HG03439 (cell line): ENCODE measurements around the gene HRH2.
"Not testable (repeated sequence)": the region's sequence is repeated elsewhere in the genome, so short reads cannot be mapped to it uniquely, and the experiment has no call there.

Experiments
- ATAC-seq: cut with Tn5 transposase; IDR thresholded peaks from one replicate; pipeline ENCODE4 v1.9.1; 2021; ENCODE audit warnings: mild to moderate bottlenecking, moderate library complexity; ENCODE audit not compliant: unreplicated experiment

Gene HRH2

DNA sequence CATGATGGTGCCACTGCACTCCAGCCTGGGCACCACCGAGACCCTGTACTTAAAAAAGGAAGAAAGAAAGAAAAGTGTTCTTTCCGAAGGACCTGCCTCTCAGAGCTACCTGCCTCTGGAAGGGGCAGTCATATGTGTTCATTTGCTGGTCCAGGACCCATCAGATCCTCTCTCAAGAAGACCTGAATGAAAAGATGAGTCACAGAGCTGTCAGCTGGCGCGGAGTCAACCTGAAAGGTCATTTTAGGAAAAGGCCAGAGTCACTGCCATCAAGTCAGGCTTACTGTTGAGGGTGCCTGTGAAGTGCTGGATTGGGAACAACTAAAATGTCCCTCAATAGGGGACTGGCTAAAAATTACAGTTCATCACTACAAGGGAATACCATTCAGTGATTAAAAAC is 14.9 kb upstream of the HRH2 start:
- no peak for ATAC-seq

DNA sequence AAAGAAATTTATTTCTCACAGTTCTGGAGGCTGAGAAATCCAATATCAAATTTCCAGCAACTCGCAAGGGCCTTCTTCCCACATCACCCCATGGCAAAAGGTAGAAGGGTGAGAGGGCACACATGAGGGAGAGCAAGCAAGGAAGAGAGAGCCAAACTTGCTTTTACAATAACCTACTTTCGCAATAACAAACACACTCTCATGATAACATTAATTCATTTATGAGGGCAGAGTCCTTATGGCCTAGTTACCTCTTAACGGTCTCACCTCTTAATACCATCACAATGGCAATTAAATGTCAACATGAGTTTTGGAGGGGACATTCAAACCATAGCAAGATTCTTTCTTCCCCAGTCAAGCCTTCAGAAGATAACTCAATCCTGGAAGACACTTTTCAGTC is 11.6 kb upstream of the HRH2 start:
- no peak for ATAC-seq

DNA sequence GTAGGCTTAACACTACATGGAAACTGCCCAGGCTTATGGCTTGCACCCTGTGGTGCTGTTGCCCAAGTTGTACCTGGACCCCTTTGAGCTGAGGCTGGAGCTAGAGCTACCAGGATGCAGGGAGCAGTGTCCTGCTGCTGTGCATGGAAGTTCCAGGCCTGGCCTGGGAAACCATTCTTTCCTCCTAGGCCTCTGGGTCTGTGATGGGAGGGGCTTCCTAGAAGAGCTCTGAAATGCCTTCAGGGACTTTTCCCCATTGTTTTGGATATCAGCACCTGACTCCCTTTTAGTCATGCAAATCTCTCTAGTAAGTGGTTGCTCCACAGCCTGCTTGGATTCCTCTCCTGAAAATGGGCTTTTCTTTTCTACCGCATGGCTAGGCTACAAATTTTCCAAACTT is 7.9 kb upstream of the HRH2 start:
- ATAC-seq: no peak

DNA sequence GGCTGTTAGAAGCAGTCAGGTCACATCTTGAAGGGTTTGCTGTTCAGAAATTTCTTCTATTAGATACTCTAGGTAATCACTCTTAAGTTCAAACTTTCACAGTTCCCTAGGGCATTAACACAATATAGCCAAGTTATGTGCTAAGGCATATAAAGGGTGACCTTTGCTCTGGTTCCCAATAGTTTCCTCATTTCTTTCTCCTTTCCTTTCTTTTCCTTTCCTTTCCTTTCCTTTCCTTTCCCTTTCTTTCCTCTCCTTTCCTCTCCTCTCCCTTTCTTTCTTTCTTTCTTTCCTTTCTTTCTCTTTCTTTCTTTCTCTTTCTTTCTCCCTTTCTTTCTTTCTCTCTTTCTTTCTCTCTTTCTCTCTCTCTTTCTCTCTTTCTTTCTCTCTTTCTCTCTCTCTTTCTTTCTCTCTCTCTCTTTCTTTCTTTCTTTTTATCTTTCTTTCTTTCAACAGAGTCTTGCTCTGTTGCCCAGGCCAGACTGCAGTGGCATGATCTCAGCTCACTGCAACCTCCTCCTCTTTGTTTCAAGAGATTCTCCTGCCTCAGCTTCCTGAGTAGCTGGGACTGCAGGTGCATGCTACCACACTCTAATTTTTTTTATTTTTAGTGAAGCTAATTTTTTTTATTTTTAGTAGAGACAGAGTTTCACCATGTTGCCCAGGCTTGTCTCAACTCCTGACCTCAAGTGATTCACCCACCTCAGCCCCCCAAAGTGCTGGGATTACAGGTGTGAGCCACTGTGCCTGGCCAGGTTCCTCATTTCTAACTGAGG is 7.3 kb upstream of the HRH2 start:
- ATAC-seq: not testable (repeated sequence)

DNA sequence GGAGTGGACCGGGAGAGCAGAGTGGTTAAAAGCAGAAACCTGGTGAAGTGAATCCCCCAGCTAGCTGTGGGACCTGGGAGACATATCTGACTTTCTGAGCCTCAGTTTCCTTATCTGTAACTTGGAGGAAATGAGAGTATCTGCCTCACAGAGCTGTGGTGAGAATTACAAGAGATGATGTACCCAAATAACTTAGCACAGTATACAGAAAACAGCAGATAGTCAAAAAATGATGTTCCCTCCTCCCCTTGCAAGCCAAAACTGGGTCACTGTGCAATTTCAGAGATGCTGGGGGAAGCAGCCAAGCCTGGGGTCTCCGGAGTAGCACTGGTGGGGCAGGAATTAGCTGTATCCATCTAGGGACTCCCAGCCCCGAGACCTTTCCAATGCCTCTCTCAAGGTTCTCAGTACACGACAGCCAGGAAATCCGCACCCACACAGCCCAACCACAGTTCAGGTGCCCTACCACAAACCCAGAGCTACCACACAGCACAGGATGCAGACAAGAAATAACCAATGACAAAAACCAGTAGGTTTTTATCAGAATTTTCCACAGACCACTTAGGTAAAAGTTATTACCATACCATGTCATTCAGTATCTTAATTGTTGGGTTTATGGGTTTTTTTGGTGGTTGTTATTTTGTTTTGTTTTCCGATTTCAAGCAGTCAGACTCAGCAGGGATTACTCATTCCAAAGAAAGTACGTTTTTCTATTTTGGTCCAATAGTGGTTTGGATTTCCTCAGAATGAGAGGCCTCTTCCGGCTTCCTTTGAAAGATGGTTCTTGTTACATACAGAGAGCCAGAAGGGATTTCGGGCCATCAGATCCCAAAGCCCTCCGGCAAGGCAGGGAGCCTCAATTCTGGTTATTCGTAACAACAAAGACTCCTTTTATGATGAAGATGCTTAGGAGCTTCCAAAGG is 4.9 kb upstream of the HRH2 start:
- no peak for ATAC-seq

DNA sequence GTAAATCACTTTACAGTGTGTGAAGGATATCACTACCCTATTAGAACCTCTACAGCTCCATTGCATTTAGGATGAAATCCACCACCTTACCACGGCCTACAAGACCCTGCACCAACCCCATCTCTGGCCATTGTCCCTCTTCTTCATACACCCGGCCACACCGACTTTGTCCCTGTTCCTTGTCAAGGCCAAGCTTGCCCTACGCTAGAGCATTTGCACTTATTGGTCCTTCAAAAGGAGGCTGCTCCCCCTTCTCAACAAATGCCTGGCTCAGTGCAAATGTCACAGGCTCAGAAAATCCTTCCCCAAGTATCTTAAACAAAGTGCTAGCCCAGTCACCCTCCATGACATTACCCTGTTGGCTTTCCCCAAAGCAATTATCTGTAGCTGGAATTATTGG is 4.1 kb upstream of the HRH2 start:
- ATAC-seq: no peak

DNA sequence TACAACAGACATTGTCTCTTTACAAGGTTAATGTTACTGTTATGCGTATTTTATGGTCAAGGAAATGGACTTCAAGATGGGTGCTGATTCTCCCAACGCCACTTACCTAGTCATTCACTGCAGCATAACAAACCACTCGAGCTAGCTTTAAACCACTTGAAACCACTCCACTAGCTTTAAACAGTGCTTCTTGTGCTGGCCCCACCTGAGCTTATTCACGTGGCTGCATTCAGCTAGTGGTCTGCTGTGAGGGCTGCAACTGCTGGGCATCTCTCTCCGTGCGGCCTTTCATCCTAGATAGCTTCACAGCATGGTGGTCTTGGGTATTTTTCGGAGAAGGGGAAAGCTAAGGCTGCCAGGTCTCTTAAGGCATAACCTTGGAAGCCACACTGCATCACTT is 3.5 kb upstream of the HRH2 start:
- no peak for ATAC-seq

DNA sequence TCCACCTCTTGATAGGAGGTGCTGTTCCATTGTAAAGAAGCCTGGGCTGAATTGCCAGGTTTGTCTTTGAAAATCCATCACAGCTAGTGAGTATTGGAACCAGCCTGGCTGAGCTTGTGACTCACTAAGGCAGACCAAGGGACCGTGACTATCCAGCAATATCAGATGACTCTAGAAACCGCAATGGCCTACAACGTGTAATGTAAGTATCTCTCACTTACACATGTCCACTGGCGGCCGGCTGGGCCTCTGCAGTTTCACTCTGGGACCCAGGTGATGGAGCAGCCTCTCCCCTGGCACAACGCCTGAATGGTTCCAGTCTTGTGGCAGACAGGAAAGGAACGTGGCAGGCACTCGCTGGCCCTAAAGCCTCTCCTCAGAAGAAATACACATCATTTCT is 3.1 kb upstream of the HRH2 start:
- no peak for ATAC-seq

DNA sequence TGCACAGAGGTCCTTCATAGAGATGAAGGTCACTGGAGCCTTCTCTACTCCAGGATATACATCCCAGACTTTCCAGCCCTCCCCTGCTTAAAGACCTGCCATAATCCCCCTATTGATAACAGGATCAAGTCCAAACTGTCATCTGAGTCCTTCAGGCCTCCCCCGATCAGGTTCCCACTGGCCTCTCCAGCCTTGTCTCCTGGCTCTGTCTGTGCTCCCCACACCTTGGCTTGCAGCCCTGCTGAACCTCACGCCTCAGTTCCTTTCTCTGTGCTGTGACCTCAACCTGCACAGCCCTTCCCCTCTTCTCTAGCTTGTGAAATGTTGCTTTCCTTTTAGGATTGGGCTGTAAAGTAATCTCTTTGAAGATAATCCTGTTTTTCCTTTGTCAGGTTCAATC is 2.5 kb upstream of the HRH2 start:
- no peak for ATAC-seq

DNA sequence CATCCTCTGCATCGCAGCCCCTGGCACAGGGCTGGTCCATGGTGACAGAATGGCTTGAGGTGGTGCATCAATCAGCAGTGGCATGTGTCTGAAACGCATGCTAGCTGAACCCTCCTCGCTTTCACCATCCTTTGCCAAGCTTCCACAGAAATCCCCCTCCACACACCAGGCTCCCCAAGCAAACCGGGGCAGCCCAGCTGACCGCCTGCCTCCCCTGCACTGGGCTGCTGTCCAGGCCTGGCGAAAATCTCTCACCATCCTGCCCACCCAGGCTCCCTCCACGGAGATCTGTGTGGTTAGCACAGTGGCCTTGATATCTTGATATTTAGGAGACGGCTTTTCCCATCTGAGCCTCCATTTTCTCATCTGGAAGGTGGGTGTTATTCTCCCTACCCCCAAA is 905 bp upstream of the HRH2 start:
- no peak for ATAC-seq

DNA sequence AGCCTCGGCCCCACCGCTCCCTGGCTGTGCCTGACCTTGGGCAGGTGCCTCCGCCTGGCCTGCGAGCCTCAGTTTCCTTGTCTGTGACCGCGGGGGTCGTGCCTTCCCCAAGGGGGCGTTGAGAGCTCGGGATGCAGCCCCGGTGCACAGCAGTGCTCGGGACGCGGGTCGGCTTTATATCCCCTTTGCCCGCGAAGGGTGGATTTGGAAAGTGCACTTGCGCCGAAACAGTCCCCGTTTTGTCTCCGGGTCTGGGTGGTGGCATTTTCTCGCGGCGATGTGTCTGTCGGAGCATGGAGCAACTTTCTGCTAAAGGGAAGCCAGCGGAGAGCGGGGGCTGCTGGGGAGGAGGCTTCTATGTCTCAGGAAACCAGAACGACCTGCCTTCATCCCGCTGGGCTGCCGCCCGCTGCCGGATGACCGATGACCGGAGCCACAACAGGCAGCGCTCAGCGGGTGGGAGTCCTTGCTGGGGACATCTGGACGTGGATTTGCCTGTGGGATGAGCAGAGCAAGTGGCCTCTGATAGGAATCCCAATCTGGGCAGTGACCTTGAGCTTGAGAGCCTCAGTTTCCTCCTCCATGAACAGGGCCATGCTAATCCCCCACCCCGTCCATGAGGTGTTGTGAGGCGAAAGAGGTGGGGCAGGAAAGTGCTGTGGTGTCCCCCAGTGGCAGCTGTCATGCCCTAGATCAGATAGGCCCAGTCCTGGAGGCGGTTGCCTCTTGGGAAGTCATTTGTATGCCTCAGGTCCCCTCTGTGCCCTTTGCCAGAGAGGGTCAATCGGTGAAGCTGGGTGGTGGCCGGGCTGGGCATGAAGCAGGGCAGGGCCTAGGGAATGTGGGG is 651 bp downstream of the HRH2 start:
- no peak for ATAC-seq

DNA sequence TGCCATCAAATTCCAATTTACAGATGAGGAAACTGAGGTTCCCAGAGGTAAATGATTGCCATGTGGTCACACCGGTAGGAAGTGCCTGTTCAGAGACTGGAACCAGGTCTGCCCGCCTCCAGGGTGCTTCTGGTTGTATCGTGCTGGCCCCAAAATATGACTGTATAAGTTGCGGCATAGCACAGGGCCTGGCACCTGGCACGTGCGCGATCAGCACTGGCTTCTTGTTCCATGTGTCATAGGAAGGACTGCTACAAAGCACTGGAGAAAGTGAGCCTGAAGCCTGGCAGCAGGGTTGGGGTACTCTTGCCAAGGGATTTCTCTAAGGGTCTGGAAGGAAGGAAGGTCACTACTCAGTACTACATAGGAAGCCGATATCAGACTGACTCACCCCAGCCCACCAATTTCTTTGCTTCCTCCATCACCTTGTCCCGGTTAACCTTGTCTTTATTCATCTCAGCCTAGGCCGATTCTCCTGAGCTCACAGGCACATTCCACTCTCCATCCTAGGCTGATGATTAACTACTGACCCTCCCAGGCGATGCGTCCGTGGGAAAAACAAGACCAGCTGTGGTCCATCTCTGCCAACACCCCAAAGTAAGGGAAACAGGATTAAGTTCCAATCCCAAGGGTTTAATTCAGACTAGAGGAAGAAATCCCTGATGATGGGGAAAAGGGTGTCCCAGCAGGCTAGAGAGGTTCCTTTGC is 1.8 kb downstream of the HRH2 start:
- no peak for ATAC-seq

DNA sequence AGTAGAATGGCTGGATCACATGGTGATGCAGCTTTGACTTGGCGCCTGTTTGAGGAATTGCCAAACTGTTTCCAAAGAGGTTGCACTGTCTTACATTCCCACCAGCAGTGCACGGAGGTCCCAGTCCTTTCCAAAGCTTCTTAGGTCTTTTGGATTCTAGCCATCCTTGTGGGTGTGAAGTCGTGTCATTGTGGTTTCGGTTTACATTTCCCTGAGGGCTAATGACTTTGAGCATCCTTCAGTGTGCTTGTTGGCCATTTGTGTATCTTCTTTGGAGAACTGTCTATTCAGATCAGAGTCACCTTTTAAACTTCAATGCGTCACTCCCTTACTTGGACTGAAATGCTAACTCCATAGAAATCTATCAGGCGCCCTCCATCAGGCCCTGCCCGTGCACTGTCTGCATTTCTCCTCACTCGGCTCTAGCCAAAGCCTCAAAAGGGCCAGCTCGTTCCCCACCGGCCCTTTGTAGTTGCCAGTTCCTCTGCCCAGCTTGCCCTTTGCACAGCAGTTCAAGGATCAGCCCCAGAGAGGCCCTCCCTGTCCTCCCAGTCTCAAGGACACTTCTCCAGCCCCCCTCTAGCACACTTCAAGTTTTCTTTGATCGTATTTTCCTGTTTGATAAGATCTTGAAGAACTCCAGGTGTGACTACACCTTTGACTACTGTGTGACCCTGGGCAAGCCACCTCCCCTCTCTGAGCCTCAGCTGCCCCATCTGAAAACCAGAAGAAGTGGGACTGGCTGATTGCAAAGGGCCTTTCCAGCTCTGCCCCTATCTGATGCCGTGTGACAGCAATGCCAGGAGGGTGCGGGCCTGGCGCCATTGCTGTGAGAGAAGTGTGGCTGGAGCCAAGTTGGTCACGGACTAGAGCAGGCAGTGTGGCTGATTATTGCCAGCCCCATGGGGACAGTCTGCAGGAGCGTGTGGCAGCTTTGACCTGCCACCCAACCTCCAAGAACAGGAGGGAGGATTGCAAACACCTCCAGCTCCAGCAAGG is 5.6 kb downstream of the HRH2 start:
- ATAC-seq: no peak

DNA sequence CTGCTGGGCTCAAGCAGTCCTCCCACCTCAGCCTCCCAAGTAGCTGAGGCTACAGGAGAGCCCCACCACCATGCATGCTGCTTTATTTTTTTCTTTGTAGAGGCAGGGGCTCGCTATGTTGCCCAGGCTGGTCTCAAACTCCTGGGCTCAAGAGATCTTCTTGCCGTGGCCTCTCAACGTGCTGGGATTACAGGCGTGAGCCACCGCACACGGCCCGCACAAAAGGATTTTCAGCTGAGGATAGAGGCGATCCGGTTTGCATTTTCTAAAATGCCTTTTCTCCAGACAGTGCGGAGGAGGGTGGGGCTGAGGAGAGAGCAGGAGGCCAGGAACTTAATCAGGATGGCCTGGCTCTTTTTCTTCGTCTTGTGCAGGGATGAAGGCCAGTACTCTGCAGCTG is 6.9 kb downstream of the HRH2 start:
- no peak for ATAC-seq

DNA sequence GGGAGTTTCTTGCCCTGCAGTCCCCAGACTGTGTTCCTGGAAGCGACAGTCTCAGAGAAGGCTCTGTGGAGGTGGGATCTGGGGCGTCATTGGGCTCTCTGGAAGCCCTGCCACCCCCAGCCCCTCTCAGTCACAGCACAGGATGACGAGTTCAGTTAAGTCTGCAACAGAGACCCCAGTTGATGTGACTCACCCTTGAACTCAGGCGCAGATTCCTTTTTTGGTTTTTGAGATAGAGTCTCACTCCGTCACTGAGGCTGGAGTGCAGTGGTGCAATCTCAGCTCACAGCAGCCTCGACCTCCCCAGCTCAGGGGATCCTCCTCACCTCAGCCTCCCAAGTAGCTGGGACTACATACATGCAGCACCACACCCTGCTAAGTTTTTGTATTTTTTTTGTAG is 8.3 kb downstream of the HRH2 start:
- no peak for ATAC-seq

DNA sequence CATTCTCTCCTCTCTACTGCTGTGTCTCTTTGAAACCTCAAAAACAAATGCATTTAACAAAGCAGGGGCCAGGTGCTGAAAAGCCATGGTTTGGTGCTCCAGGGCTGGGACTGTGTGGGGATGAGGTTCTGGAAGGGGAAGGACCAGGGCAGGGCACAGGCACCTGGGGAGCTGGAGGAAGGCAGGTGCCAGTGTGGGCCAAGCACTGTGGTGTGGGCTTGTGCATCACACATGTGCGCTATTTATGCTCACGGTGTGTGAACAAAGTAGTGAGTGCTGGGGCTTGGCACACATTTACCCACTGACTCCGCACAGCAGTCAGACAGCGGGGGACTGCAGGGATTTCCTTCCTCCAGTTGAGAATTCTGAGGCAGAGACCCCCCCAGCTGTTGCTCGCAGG is 10.1 kb downstream of the HRH2 start:
- ATAC-seq: no peak

DNA sequence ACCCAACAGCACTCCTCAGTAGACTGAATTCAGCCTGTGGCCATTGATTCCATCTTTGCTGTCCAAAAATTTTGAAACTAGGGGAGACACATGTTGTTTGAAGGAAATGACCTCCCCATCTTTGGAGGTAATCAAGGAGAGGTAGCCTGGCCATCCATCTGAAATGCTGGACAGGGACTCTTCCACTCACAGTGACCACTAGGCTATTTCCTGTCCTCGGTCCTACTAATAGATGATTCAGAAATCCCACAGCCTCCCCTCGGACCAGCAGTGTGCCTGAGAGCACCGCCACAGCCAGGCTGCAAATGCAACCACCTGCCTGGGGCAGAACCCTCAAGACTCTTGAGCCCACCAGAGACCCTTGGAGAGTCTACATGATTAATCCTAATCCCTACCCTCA is 12.5 kb downstream of the HRH2 start:
- no peak for ATAC-seq

DNA sequence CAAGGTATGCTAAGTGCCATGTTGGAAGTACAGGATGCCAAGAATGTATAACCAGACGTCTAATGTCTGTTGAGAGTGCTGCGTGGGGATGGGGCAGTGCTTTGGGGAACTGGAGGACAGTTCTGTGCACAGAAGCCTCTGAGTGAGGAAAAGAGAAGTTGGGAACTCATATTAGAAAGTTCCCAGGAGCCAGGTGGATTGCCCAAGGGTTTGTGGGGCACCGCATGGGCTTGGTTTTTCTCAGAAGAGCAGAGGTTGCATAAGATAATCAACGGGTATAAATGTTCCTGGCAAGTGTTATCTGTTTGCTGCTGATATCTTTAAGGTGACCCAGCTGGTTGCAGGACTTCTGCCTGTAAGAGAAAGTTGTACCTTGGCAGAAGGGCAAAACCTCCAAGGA is 13.1 kb downstream of the HRH2 start:
- no peak for ATAC-seq

DNA sequence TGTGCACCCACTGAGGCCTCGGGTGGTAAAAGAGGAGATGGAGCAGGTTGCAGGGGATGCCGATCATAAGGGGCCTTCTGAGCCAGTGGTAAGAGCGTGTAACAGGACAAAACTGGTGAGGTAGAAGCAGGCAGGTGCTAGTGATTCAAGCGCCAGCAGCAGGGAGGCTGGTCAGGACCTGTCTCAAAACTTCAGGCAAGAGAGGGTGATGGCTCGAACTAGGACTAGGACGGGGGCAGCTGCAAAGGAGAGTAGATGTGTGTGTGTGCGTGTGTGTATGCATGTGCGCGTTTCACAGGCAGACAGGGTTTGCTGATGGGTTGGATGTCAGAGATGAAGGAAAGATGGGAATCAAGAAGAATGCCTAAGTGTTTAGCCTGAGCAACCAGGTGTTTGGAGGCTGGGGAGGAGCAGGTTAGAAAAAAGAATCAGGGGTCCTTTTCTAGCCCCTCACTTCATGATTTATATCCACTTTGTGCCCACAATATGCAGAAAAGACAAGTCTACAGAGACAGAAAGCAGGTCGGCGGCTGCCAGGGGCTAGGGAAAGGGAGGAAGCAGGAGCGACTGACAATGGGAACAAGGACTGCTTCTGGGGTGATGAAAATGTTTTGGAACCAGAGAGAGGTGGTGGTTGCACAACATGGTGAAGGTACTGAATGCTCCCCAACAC is 15.2 kb downstream of the HRH2 start:
- ATAC-seq: no peak
